MCF 10A (cell line): Measurements from ENCODE around the gene ITIH4. TPM values are rescaled to one million over a fixed set of nuclear protein-coding genes. Genes with fewer than 3 reads are reported as not detected.

ENCODE experiments used
- BruUV-seq: library from RNA; stranded (reverse); fragments of 400-500 nt; replicated peaks from 2 replicates; lab custom pipeline; 2021; lab: Mats Ljungman, UMichigan
- CTCF ChIA-PET: fragments of 300-600 bp; sonication (Branson Sonifier 250); formaldehyde crosslinking; extraction: SDS; loops from one replicate; lab custom pipeline; 2021; ENCODE audit warnings: antibody characterized with exemption, inconsistent platforms; lab: Yijun Ruan, JAX
- POLR2A ChIA-PET: fragments of 300-600, 350-650 bp; sonication (Branson Sonifier 250); formaldehyde crosslinking; extraction: SDS; loops from one replicate; lab custom pipeline; 2020; ENCODE audit warnings: antibody characterized with exemption, inconsistent platforms; lab: Yijun Ruan, JAX
- DNase-seq: peaks from one replicate; pipeline ENCODE4 v3.0.0-alpha.2; 2018; ENCODE audit not compliant: unreplicated experiment
- H3K27ac Mint-ChIP-seq: one replicate; pipeline ENCODE4 v1.8.0; 2022; ENCODE audit warnings: mild to moderate bottlenecking, low read depth, mixed read lengths; ENCODE audit not compliant: unreplicated experiment
- H3K27me3 Mint-ChIP-seq: one replicate; pipeline ENCODE4 v1.8.0; 2022; ENCODE audit warnings: mixed read lengths; ENCODE audit not compliant: insufficient read depth, unreplicated experiment
- H3K36me3 Mint-ChIP-seq: one replicate; pipeline ENCODE4 v1.8.0; 2022; ENCODE audit warnings: mild to moderate bottlenecking, moderate library complexity, mixed read lengths; ENCODE audit not compliant: insufficient read depth, unreplicated experiment
- H3K4me1 Mint-ChIP-seq: one replicate; pipeline ENCODE4 v1.8.0; 2022; ENCODE audit warnings: mixed read lengths; ENCODE audit not compliant: insufficient read depth, unreplicated experiment
- H3K4me3 Mint-ChIP-seq: one replicate; pipeline ENCODE4 v1.8.0; 2022; ENCODE audit warnings: mild to moderate bottlenecking, moderate library complexity, mixed read lengths; ENCODE audit not compliant: unreplicated experiment
- H3K9me3 Mint-ChIP-seq: one replicate; pipeline ENCODE4 v1.8.0; 2022; ENCODE audit warnings: mixed read lengths; ENCODE audit not compliant: unreplicated experiment
- intact Hi-C: fragments of 100-400 bp; cut with micrococcal nuclease; formaldehyde crosslinking; loops from 2 replicates; pipeline ENCODE4 v1.14.1; 2022
- total RNA-seq: library from RNA; stranded (reverse); gene quantifications from 2 replicates; pipeline ENCODE4 v1.2.3, GENCODE V29; 2022
- TF ChIP-seq, protein P1 (sequence below): fragments of 200-600 bp; IDR thresholded peaks from one replicate; pipeline ENCODE4 v1.8.0; 2022; ENCODE audit warnings: antibody characterized with exemption, mild to moderate bottlenecking; ENCODE audit not compliant: unreplicated experiment

The ITIH4 gene
- total RNA-seq, 1 experiment from 2014 or later, result 0.58 TPM

DNA sequence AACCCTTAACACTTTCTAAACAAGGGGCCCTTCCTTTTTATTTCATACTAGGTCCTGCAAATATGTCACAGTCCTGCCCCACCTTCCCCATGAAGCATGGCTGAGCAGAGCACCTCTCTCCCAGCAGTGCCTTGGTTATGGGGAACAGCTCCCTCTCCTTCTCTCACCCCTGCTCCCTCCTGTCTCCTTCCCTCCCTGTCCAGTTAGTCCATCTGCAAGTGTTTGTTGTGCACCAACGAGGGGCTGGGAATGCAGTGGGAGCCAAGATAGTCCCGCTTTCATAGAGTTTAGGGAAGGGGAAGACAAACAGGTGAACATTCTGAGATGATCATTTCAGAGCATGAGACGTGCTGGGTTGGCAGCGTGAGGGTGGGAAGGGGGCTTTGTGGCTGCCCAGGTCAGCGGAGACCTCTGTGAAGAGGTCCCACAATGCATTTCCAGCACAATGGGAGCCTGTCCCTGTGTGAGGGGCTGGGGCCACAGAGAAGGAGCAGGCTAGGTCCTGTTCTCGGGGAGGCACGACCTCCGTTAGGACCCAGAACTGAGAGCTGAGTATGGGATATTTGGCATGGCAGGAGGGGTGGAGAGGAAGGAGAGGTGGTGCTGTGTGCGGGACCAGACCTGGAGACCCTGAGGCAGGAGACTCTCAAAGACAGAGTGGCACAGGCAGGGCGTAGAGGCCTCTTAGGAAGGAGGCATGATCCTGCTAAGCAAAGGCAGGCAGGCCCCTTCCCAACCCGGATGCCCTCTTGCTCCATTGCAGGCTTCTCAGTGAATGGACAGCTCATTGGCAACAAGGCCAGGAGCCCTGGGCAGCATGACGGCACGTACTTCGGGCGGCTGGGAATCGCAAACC, 41.4 kb downstream of the ITIH4 start:
- Mint-ChIP-seq H3K4me1 (peaks cover 6% of the 10 kb centered on the region), H3K9me3 (no peaks in the 10 kb centered on the region), H3K27me3 (peaks cover under 1% of the 10 kb centered on the region), H3K27ac (no peak overlapping the region), H3K4me3 (no peak overlapping the region), H3K36me3 (no peaks in the 10 kb centered on the region)
- intact Hi-C loops, result no loop called here
- no TSS peak for BruUV-seq
- ChIA-PET POLR2A (no interaction called here), CTCF (interaction anchor here (0.6 to 1.1 kb wide), 3 partner anchors 10 to 407 kb away, joined by 3 to 4 read pairs (median 3); no protein-coding TSS in a partner anchor)
- DNase-seq, result no peak
- TF ChIP-seq, protein P1, sequence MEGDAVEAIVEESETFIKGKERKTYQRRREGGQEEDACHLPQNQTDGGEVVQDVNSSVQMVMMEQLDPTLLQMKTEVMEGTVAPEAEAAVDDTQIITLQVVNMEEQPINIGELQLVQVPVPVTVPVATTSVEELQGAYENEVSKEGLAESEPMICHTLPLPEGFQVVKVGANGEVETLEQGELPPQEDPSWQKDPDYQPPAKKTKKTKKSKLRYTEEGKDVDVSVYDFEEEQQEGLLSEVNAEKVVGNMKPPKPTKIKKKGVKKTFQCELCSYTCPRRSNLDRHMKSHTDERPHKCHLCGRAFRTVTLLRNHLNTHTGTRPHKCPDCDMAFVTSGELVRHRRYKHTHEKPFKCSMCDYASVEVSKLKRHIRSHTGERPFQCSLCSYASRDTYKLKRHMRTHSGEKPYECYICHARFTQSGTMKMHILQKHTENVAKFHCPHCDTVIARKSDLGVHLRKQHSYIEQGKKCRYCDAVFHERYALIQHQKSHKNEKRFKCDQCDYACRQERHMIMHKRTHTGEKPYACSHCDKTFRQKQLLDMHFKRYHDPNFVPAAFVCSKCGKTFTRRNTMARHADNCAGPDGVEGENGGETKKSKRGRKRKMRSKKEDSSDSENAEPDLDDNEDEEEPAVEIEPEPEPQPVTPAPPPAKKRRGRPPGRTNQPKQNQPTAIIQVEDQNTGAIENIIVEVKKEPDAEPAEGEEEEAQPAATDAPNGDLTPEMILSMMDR, result no peak

DNA sequence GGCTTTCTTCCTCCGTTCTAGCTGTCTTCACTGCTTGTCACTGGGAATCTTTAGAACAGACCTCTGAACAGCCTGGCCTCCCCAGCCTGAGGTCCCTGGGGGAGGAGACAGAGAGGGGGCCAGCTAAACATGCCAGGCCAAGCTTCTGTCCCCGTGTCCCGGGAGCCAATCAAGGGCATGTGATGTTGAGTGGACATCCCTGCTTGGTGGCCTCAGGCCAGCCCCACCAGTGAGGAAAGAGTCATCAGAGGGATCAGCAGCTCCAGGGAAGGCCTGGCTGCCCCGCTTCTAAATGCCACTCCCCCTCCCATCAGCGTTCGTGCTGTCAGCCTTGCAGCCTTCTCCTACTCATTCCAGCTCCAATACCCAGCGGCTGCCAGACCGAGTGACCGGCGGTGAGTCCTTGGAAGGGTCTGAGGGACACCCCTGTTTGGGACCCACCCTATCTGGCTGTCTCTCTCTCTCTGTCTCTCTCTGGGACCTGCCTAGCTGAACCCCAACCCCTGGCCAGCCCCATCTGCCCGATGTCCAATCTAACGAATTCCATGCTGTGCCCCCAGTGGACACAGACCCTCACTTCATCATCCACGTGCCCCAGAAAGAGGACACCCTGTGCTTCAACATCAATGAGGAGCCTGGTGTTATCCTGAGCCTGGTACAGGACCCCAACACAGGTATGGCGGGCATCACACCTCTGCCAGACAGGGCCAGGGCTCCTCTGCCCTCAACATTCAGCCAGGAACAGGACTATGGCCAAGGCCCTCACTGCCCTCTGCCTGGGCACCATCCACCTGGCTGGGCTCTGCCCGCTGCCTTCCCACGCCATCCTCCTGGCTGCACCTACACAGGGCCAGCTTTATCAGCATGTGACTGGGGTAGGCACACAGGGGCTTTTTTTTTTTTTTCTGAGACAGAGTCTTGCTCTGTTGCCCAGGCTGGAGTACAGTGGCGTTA, 42.5 kb downstream of the ITIH4 start:
- no peaks in the 10 kb centered on the region for H3K9me3 Mint-ChIP-seq
- H3K36me3 Mint-ChIP-seq, result no peaks in the 10 kb centered on the region
- H3K27me3 Mint-ChIP-seq, result peaks cover 13% of the 10 kb centered on the region
- intact Hi-C loops, result no loop called here
- DNase-seq, result no peak
- H3K4me1 Mint-ChIP-seq, result no peaks in the 10 kb centered on the region
- H3K27ac Mint-ChIP-seq, result no peak overlapping the region
- BruUV-seq, result no TSS peak
- ChIA-PET CTCF (interaction anchor here (0.6 to 1.2 kb wide), 4 partner anchors 11 to 114 kb away, joined by 3 read pairs; no protein-coding TSS in a partner anchor), POLR2A (no interaction called here)
- TF ChIP-seq, protein P1, result no peak
- H3K4me3 Mint-ChIP-seq, result no peak overlapping the region

DNA sequence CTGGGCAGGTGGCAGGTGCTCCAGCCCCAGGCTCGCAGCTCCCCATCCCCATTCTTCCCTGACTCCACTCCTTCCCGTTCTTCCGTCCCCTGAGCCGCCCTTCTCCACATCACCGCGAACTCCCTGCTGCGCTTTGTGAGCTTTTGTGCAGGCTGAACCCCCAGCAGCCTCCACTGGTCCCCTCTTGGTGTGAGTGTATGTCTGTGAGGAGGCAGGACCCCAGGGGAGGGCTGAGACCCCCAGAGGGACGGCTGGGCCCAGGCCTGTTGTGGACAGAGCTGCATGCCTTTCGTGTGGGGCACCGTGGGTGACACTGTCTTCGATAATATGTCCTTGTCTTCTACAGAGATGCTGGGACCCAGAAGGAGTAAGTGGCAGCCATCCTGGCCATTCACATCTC, 43.2 kb downstream of the ITIH4 start:
- Mint-ChIP-seq H3K36me3 (no peaks in the 10 kb centered on the region), H3K27ac (no peak overlapping the region), H3K9me3 (no peaks in the 10 kb centered on the region), H3K27me3 (peaks cover 20% of the 10 kb centered on the region), H3K4me1 (no peaks in the 10 kb centered on the region), H3K4me3 (no peak overlapping the region)
- ChIA-PET POLR2A (no interaction called here), CTCF (interaction anchor here (0.7 to 1.2 kb wide), 3 partner anchors 11 to 58 kb away, joined by 3 read pairs; no protein-coding TSS in a partner anchor)
- no TSS peak for BruUV-seq
- intact Hi-C loops, result no loop called here
- no peak for DNase-seq
- TF ChIP-seq, protein P1, result no peak
